ENCODE data around the gene CD300A. TPM values are rescaled to one million over a fixed set of nuclear protein-coding genes. Genes with fewer than 3 reads are reported as not detected.

The CD300A gene
- not detected in 2 replicates for total RNA-seq

GRCh38 chr17:74466111-74466827, at the start of gene CD300A:
Gene CD300A, plus strand, starts transcription at chr17:74466634. Its CDS starts 70 bp downstream, at chr17:74466704.

DNA sequence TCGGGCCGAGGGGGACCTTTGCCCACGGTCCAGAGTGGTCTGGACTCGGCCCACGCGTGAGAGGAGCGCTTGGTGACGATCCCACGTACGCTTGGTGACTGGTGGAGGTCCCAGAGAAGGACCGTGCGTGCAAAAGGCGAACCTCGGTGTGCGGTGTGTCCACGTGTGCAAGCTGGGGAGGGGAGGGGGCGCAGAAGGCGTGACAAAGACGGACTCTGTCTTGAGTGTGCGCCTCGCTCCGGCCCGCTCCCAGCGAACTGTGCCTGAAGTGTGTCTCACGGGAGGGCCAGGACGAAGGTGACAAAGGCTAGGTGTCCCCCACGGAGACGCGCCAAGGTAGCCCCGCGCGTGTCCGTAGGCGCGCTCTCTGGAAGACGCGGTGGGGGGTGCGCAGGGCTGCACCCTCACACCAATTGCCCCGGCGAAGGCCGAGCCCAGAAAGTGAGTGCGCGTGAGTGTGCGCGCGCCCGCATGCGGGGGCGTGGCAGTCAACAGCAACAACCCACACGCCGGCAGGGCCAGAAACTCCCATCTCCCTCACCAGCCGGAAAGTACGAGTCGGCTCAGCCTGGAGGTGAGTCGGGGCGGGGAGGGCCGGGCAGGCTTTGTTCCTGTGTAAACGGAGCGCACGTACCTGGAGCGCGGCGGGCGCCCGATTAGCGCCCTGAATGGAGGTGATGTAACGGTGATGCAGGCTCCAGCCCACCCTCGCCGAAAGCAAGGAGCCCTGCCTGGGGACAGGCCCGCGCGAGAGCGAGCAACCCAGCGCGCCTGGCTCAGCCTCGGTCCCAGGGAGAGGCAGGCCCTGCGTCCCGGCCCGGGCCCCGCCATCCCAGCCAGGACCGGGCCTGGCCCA, 34.6 kb upstream of the CD300A start, which contains the start of gene GPRC5C:
Gene GPRC5C, plus strand, starts transcription at position 521 of the 856 bp plus-strand sequence. CDS start 7,689 bp downstream, outside the sequence.

DNA sequence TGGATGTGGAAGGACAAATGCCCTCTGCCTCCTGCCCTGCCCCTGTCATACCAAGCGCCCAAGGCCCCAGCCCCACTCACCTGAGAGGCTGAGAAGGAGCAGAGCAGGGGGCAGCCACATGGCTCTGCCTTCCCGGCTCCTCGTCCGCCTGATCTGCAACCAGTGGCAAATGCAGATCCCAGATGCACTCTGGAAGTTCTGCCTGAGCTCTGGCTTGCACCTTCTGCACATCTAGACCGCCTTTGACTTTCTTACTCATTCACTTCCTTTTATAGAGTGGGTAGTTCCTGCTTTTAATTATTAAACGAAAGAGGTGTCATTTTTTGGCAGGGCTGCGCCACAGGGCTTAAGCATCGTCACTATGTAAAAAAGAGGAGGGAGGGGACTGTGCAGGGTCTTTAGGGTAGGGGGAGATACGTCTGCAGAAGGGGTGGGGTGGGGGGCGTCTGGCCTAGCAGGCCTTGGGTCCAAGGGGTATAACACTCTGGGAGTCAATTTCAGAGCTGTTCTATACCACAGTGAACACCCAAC, 64.9 kb downstream of the CD300A start, which contains the start of gene CD300LB:
Gene CD300LB, minus strand, starts transcription at position 245 of the 531 bp plus-strand sequence. Its CDS starts 125 bp downstream, at position 120.

Other genes starting within 250 kb of the CD300A start
- gene DNAI2, start 192.4 kb upstream of the CD300A start, total RNA-seq: not detected in 2 replicates
- 0.97 TPM in 1 of 2 replicates, not detected in the other for gene KIF19, start 140.4 kb upstream of the CD300A start, total RNA-seq
- gene BTBD17, start 104.8 kb upstream of the CD300A start, total RNA-seq: not detected in 2 replicates
- not detected in 2 replicates for gene GPR142, start 99.1 kb upstream of the CD300A start, total RNA-seq
- gene GPRC5C, start 34.5 kb upstream of the CD300A start, total RNA-seq: 13.9 and 32.4 TPM in 2 replicates
- not detected in 2 replicates for gene CD300LB, start 64.8 kb downstream of the CD300A start, total RNA-seq
- gene CD300C, start 79.5 kb downstream of the CD300A start, total RNA-seq: 0.18 TPM in 1 of 2 replicates, not detected in the other
- gene CD300H, start 100.9 kb downstream of the CD300A start, total RNA-seq: not detected in 2 replicates
- gene CD300LD, start 125.6 kb downstream of the CD300A start, total RNA-seq: not detected in 2 replicates
- gene CD300E, start 157.1 kb downstream of the CD300A start, total RNA-seq: not detected in 2 replicates
- gene CD300LF, start 246.3 kb downstream of the CD300A start, total RNA-seq: not detected in 2 replicates

All from cardiac atrium fibroblast (primary cell).